SU-DHL-6 (cell line): ENCODE results near the gene FOXD2.

Source experiments
- EZH2phosphoT487 ChIP-seq: fragments of 200-600 bp; sonication (generic), shearing (Covaris generic); conservative IDR thresholded peaks from 2 replicates; pipeline ENCODE4 v1.6.1; 2018; ENCODE audit warnings: mild to moderate bottlenecking, antibody characterized with exemption, low read length, moderate library complexity, mixed read lengths
- TF ChIP-seq, protein P1 (sequence below): fragments of 200-600 bp; sonication (generic); IDR thresholded peaks from one replicate; pipeline ENCODE4 v1.5.1; 2017; ENCODE audit warnings: antibody characterized with exemption, mild to moderate bottlenecking, low read length, moderate library complexity; ENCODE audit not compliant: insufficient read depth, poor library complexity, severe bottlenecking

DNA sequence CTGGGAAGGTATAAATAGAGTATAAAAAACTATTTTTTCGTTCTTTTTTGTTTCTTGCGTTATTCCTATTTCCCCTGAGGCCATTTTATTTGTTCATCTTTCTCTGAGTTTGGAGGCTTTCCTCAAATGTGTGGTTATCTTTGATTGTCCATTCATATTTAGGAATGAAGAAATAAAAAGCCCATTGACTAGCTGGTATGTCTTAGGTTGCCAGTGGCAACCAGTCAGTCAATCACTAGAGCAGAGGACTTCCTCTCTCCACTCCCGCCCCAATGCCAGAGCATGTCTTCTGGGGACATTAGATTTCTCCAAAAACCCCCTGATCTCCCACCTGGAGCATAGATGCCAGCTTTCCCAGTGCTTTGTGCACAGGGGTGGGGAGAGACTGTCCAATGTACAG is 42.4 kb upstream of the FOXD2 start:
- TF ChIP-seq, protein P1, sequence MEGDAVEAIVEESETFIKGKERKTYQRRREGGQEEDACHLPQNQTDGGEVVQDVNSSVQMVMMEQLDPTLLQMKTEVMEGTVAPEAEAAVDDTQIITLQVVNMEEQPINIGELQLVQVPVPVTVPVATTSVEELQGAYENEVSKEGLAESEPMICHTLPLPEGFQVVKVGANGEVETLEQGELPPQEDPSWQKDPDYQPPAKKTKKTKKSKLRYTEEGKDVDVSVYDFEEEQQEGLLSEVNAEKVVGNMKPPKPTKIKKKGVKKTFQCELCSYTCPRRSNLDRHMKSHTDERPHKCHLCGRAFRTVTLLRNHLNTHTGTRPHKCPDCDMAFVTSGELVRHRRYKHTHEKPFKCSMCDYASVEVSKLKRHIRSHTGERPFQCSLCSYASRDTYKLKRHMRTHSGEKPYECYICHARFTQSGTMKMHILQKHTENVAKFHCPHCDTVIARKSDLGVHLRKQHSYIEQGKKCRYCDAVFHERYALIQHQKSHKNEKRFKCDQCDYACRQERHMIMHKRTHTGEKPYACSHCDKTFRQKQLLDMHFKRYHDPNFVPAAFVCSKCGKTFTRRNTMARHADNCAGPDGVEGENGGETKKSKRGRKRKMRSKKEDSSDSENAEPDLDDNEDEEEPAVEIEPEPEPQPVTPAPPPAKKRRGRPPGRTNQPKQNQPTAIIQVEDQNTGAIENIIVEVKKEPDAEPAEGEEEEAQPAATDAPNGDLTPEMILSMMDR: no peak
- TF ChIP-seq EZH2phosphoT487: no peak
